WERI-Rb-1 (cell line): ENCODE results near the gene GPS2.

Experiments
- DNase-seq: peaks from one replicate; pipeline ENCODE4 v3.0.0-alpha.2; 2020
- H3K27ac ChIP-seq: fragments of 250-450 bp; sonication (Bioruptor Pico); 2 replicates; pipeline ENCODE4 v1.5.1; 2020; ENCODE audit warnings: mild to moderate bottlenecking, moderate library complexity
- H3K27me3 ChIP-seq: fragments of 250-450 bp; sonication (Bioruptor Pico); 2 replicates; pipeline ENCODE4 v1.5.1; 2021; ENCODE audit warnings: mild to moderate bottlenecking, low read depth, moderate library complexity; ENCODE audit not compliant: insufficient read depth, severe bottlenecking
- H3K36me3 ChIP-seq: fragments of 250-450 bp; sonication (Bioruptor Pico); 2 replicates; pipeline ENCODE4 v1.5.1; 2020; ENCODE audit warnings: mild to moderate bottlenecking, moderate library complexity
- H3K4me3 ChIP-seq: 2 replicates; pipeline ENCODE4 v1.5.1; 2011; ENCODE audit warnings: low read depth, mild to moderate bottlenecking, control low read depth, low read length
- H3K9me3 ChIP-seq: fragments of 250-450 bp; sonication (Bioruptor Pico); 2 replicates; pipeline ENCODE4 v1.5.1; 2021; ENCODE audit warnings: mild to moderate bottlenecking, moderate library complexity; ENCODE audit not compliant: severe bottlenecking
- TF ChIP-seq, protein P1 (sequence below): IDR thresholded peaks from 2 replicates; pipeline ENCODE4 v1.5.1; 2011; ENCODE audit warnings: low read depth, mild to moderate bottlenecking, control low read depth, inconsistent platforms, low read length

The GPS2 gene

GRCh38 chr17:7325031-7325528, 9.9 kb upstream of the GPS2 start:
- Histone ChIP-seq H3K27ac (no peak overlapping the region), H3K36me3 (peaks cover 63% of the 10 kb centered on the region), H3K4me3 (no peak overlapping the region), H3K27me3 (no peaks in the 10 kb centered on the region), H3K9me3 (no peaks in the 10 kb centered on the region)
- DNase-seq, result no peak
- TF ChIP-seq, protein P1, sequence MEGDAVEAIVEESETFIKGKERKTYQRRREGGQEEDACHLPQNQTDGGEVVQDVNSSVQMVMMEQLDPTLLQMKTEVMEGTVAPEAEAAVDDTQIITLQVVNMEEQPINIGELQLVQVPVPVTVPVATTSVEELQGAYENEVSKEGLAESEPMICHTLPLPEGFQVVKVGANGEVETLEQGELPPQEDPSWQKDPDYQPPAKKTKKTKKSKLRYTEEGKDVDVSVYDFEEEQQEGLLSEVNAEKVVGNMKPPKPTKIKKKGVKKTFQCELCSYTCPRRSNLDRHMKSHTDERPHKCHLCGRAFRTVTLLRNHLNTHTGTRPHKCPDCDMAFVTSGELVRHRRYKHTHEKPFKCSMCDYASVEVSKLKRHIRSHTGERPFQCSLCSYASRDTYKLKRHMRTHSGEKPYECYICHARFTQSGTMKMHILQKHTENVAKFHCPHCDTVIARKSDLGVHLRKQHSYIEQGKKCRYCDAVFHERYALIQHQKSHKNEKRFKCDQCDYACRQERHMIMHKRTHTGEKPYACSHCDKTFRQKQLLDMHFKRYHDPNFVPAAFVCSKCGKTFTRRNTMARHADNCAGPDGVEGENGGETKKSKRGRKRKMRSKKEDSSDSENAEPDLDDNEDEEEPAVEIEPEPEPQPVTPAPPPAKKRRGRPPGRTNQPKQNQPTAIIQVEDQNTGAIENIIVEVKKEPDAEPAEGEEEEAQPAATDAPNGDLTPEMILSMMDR, result no peak

DNA sequence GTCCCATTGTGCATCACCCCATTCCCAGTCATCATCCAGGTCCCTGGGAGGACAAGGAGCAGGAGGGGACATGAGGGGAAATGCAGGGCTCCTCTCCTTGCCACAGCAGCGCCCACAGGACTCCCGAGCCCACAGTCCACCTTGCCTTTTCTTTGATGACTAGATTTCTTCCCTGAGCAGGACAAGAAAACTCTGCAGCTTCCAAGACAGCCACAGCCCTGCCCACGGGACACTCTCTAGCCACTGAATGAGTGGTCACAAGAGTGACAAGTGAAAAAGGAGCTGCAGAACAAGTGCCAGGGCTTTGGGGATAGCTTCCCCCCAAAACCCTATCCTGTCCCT, 9.2 kb upstream of the GPS2 start:
- peaks cover 64% of the 10 kb centered on the region for H3K36me3 ChIP-seq
- H3K27ac ChIP-seq, result no peak overlapping the region
- TF ChIP-seq, protein P1, result no peak
- DNase-seq, result no peak
- H3K4me3 ChIP-seq, result no peak overlapping the region
- no peaks in the 10 kb centered on the region for H3K9me3 ChIP-seq
- H3K27me3 ChIP-seq, result no peaks in the 10 kb centered on the region

DNA sequence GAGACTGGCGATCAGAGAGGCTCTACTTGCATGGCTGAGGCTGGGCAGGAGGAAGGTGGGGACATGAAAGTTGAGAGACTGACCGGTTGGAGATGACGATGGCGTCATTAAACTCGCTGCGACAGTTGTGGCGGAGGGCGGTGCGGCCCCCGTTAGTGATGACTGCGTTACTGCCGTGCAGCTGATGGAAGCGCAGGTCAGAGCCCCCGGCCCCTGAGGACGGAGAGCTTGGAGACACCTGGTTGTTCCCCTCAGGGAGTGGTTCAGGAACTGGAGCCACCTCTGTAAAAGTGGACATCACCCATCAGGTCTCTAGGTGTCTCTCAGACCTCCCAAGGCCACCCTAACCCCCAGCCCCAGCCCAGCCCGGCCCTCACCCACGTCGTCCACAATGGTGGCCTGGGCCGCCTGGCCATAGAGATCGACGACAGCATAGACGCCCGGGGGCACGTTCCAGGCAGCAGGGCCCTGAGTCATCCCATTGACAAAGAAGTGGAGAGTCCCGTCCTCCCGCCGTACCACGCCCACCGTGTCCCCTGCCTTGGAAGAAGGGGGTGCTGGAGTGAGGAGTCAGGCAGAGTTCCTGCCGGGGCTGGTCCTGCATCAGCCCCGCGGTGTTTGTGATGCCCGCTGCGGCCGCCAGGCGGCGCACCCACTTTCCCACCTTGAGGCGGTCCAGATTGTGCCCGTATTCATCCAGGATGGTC, 8.7 kb upstream of the GPS2 start:
- Histone ChIP-seq H3K27me3 (no peaks in the 10 kb centered on the region), H3K27ac (no peak overlapping the region), H3K4me3 (no peak overlapping the region), H3K9me3 (no peaks in the 10 kb centered on the region), H3K36me3 (peaks cover 66% of the 10 kb centered on the region)
- TF ChIP-seq, protein P1, result peak; percentile 99
- DNase-seq, result peak; percentile 71

DNA sequence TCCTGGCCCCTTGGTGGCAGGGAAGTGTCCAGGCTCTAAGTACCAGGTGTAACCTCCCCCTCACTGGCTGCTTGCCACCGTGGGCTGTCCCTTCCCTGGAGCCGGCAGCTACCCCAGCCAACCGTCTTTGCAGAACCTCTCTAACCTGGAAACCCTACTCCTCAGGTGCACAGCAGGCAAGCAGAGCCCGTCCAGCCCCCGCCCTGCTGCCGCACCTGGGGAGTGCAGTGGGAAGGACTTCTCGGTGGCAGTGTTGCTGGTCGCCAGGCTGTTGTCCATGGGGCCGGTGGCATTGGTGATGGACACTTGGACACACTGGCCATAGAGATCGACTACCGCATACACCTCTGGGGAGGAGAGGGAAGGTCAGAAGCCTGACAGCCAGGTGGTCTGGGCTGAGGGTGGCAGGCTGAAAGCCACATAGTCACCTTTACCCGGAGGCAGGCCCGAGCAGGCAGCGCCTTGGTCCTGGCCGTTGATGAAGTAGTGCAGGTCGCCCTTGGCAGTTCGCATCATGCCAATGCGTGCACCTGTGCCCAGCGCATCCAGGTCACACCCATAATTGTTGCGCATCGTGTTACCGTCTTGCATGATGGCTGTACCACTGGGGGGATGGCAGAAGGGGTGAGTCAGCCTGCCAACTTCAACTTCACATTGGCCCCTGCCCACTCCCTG, 7.5 kb upstream of the GPS2 start:
- no peak for DNase-seq
- peaks cover 78% of the 10 kb centered on the region for H3K36me3 ChIP-seq
- no peak overlapping the region for H3K27ac ChIP-seq
- TF ChIP-seq, protein P1, result no peak
- H3K27me3 ChIP-seq, result no peaks in the 10 kb centered on the region
- no peaks in the 10 kb centered on the region for H3K9me3 ChIP-seq
- H3K4me3 ChIP-seq, result no peak overlapping the region

DNA sequence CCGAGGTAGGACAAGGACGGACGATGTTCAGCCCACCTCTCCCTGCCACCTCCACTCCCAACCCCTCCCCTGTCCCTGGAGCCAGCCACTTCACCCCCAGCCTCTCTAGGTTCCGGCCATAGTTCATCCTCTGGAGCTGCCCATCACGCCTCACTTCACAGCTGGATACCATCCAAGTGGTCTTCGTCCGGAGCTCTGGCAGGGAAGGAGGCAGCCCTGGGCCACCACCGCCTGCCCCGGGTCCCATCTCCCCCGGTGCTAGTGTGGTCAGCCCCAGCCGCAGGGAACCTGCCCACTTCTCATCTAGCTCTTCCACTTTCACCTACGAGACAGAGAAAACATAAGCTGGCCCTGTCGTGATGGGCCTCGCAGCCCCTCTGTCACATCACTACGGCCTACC, 6.3 kb upstream of the GPS2 start:
- peaks cover 84% of the 10 kb centered on the region for H3K36me3 ChIP-seq
- TF ChIP-seq, protein P1, result no peak
- no peaks in the 10 kb centered on the region for H3K9me3 ChIP-seq
- DNase-seq, result no peak
- no peaks in the 10 kb centered on the region for H3K27me3 ChIP-seq
- no peak overlapping the region for H3K27ac ChIP-seq
- H3K4me3 ChIP-seq, result no peak overlapping the region
